GM06990 (cell line): ENCODE data around the gene THAP9.
"Not testable (repeated sequence)": the region's sequence is repeated elsewhere in the genome, so short reads cannot be mapped to it uniquely, and the experiment has no call there.

Source experiments
- DNase-seq: peaks from one replicate; pipeline ENCODE4 v3.0.0-alpha.2; 2011; ENCODE audit not compliant: insufficient read length; ENCODE audit errors: extremely low read depth
- H3K27me3 ChIP-seq: replicated peaks from 2 replicates; pipeline ENCODE4 v1.6.0; 2011; ENCODE audit warnings: low read length; ENCODE audit not compliant: control insufficient read depth, insufficient read depth
- H3K36me3 ChIP-seq: 2 replicates; pipeline ENCODE4 v1.5.1; 2011; ENCODE audit warnings: low read length; ENCODE audit not compliant: control insufficient read depth, insufficient read depth
- H3K4me3 ChIP-seq: replicated peaks from 2 replicates; pipeline ENCODE4 v1.5.1; 2011; ENCODE audit warnings: low read depth, mild to moderate bottlenecking, control low read depth, low read length
- TF ChIP-seq, protein P1 (sequence below): IDR thresholded peaks from 2 replicates; pipeline ENCODE4 v1.5.1; 2011; ENCODE audit warnings: low read length, control low read depth, mild to moderate bottlenecking, inconsistent platforms; ENCODE audit not compliant: insufficient read depth, poor library complexity, severe bottlenecking

The THAP9 gene

GRCh38 chr4:82864336-82864979 is 36.1 kb upstream of the THAP9 start:
- no peaks in the 10 kb centered on the region for H3K27me3 ChIP-seq
- TF ChIP-seq, protein P1, sequence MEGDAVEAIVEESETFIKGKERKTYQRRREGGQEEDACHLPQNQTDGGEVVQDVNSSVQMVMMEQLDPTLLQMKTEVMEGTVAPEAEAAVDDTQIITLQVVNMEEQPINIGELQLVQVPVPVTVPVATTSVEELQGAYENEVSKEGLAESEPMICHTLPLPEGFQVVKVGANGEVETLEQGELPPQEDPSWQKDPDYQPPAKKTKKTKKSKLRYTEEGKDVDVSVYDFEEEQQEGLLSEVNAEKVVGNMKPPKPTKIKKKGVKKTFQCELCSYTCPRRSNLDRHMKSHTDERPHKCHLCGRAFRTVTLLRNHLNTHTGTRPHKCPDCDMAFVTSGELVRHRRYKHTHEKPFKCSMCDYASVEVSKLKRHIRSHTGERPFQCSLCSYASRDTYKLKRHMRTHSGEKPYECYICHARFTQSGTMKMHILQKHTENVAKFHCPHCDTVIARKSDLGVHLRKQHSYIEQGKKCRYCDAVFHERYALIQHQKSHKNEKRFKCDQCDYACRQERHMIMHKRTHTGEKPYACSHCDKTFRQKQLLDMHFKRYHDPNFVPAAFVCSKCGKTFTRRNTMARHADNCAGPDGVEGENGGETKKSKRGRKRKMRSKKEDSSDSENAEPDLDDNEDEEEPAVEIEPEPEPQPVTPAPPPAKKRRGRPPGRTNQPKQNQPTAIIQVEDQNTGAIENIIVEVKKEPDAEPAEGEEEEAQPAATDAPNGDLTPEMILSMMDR: no peak
- peaks cover 11% of the 10 kb centered on the region for H3K36me3 ChIP-seq
- H3K4me3 ChIP-seq: no peak overlapping the region
- DNase-seq: no peak

- H3K27me3 ChIP-seq: no peaks in the 10 kb centered on the region
- H3K4me3 ChIP-seq: no peak overlapping the region
- H3K36me3 ChIP-seq: peaks cover 13% of the 10 kb centered on the region
- no peak for DNase-seq
- TF ChIP-seq, protein P1: no peak
Measured at GRCh38 chr4:82865592-82865991, 34.9 kb upstream of the THAP9 start.

DNA sequence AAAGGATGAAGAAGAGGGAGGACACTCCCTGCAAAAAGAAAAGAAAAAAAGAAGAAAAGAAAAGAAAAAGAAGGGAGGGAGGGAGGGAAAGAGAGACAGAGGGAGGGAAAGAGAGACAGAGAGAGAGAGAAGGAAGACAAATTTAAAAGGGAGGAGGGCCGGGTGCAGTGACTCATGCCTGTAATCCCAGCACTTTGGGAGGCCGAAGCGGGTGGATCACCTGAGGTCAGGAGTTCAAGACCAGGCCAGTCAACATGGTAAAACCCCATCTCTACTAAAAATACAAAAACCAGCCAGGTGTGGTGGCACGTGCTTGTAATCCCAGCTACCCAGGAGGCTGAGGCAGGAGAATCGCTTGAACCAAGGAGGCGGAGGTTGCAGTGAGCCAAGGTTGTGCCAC is 34.5 kb upstream of the THAP9 start:
- not testable (repeated sequence) for H3K4me3 ChIP-seq, DNase-seq, H3K27me3 ChIP-seq
- H3K36me3 ChIP-seq: peaks cover 13% of the 10 kb centered on the region

DNA sequence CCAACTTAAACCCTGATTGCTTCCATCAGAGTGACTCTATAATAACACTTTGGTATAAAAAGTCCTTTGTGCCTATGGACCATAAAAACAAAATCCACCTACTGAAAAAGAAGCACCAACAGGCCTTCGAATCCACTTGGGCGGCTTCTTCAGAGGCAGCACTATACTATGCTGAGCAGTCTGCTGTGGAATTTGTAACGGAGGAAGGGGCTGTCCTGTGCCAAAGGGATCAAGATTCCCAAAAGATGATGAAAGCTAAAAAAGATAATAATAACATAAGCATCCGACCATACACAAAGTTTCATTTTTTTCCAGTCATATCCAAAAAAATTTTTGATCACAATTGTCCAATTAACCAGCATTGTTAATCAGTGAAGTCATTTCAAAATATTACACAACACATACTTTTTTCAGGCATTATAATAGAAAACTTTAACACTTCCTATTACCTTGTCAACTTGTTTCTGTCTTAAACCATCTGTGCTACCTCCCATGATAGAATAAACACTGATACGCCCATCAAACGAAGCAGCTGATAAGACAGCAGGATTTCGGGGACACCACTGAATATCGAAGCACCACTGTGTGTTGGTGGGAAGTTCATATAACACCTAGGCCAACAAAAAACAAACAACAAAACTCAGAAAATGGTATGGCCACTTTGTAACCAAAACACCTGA is 33.7 kb upstream of the THAP9 start:
- H3K27me3 ChIP-seq: no peaks in the 10 kb centered on the region
- H3K36me3 ChIP-seq: peaks cover 15% of the 10 kb centered on the region
- H3K4me3 ChIP-seq: no peak overlapping the region
- TF ChIP-seq, protein P1: no peak
- DNase-seq: no peak

- DNase-seq: no peak
- Histone ChIP-seq H3K36me3 (peaks cover 14% of the 10 kb centered on the region), H3K4me3 (no peak overlapping the region), H3K27me3 (no peaks in the 10 kb centered on the region)
- TF ChIP-seq, protein P1: no peak
Measured at GRCh38 chr4:82868572-82868971, 32.0 kb upstream of the THAP9 start.

DNA sequence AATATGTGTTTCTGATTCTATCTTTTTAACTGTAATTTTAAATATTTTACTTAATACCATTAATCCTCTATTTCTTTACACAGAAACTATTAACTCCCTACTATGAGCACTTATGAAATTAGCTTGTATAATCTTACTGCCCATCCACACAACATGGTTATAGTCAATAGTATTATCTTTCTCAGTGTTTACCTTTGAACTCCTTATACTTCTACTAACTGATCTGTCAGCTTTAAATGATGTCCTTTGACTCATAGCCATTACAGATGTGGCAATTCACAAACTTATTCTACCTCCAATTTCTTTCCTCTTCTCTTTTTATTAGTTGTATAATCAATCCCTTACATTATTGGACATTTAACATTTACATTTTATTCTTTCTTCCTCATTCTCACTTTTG is 15.1 kb upstream of the THAP9 start:
- TF ChIP-seq, protein P1: no peak
- no peaks in the 10 kb centered on the region for H3K27me3 ChIP-seq
- H3K4me3 ChIP-seq: no peak overlapping the region
- no peak for DNase-seq
- H3K36me3 ChIP-seq: no peaks in the 10 kb centered on the region; the same call in 1 of the 2 replicates
